Measurements from ENCODE around the gene PIK3R2. TPM values are rescaled to one million over a fixed set of nuclear protein-coding genes. Genes with fewer than 3 reads are reported as not detected.

Gene PIK3R2
- total and polyA plus RNA-seq, 2 of the 8 experiments (the other 6 are each of a cell fraction or from before 2014, with no cell fraction given): 21.7 to 57.1 TPM

DNA sequence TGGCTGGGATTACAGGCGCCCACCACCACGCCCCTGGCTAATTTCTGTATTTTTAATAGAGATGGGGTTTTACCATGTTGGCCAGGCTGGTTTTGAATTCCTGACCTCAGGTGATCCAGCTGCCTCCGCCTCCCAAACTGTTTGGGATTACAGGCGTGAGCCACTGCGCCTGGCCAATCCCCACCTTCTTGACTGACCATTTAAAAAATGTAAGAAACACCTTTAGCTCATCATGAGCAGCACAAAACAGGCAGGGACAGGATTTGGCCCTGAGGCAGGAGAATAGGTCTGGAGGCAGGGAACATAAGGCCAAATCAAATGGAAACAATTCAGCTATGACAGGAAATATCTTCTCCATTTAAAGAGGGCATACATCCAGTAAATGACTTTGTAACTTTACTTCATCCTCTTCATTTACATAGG lies 38.7 kb downstream of the PIK3R2 start (continued):
- TF ChIP-seq ZNF274 (IDR thresholded peaks at IDR 0.05; ENCODE audit: borderline replicate concordance, extremely low read depth, low read length): no peak
- no peak for TF ChIP-seq SP4 (IDR thresholded peaks at IDR 0.05; ENCODE audit: low read length)
- TF ChIP-seq POLR2A (IDR thresholded peaks at IDR 0.05; ENCODE audit: control extremely low read depth in 1 of 2, low read depth in 2 of 2, low read length in 2 of 2): no peak
- TF ChIP-seq SIRT6 (IDR thresholded peaks at IDR 0.05; ENCODE audit: low read length): no peak
